ENCODE results near the gene FRMD4B.

DNA sequence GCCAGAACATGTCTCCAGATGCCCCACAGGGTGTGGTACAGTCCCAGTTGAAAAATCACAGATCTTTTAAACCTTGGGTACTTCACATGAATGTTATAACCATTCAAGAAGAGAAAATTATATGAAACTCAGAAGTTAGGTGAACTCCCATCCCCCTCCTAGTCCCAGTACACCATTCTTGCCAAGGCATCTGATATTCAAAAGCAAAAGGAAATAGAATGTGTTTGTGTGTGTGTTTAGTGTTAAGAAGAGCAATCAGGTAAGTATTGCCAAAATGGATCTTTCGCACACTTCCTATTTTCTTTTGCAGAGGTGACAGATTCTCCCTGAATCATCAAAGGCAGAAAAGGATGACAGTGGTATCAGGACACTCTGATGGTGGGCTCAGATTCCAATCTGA is 219.4 kb downstream of the FRMD4B start:
- TF ChIP-seq, protein P1, sequence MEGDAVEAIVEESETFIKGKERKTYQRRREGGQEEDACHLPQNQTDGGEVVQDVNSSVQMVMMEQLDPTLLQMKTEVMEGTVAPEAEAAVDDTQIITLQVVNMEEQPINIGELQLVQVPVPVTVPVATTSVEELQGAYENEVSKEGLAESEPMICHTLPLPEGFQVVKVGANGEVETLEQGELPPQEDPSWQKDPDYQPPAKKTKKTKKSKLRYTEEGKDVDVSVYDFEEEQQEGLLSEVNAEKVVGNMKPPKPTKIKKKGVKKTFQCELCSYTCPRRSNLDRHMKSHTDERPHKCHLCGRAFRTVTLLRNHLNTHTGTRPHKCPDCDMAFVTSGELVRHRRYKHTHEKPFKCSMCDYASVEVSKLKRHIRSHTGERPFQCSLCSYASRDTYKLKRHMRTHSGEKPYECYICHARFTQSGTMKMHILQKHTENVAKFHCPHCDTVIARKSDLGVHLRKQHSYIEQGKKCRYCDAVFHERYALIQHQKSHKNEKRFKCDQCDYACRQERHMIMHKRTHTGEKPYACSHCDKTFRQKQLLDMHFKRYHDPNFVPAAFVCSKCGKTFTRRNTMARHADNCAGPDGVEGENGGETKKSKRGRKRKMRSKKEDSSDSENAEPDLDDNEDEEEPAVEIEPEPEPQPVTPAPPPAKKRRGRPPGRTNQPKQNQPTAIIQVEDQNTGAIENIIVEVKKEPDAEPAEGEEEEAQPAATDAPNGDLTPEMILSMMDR (IDR thresholded peaks at IDR 0.05): no peak
- no peak for TF ChIP-seq POLR2A (IDR thresholded peaks at IDR 0.05)
